NOMO-1 treated with dmso at 0.1 percent for 144 hours (cell line): ENCODE results near the gene RNU1-1.
"Not testable (repeated sequence)": the region's sequence is repeated elsewhere in the genome, so short reads cannot be mapped to it uniquely, and the experiment has no call there.

Experiments
- DNase-seq: peaks from one replicate; lab custom pipeline; 2025; ENCODE audit not compliant: unreplicated experiment; lab: John Stamatoyannopoulos, UW

The RNU1-1 gene

GRCh38 chr1:16514107-16515055, at the start of gene RNU1-1:
TSS of gene RNU1-1 (minus strand) at chr1:16514285.
- peak; percentile 32 for DNase-seq

- not testable (repeated sequence) for DNase-seq
Observed at GRCh38 chr1:16561035-16561434, 47.0 kb upstream of the RNU1-1 start.

GRCh38 chr1:16560498-16560897, 46.4 kb upstream of the RNU1-1 start:
- DNase-seq: not testable (repeated sequence)

- DNase-seq: not testable (repeated sequence)
Observed at GRCh38 chr1:16559688-16560087, 45.6 kb upstream of the RNU1-1 start.

GRCh38 chr1:16557034-16557433, 42.9 kb upstream of the RNU1-1 start:
- not testable (repeated sequence) for DNase-seq

- DNase-seq: not testable (repeated sequence)
Observed at GRCh38 chr1:16553244-16553643, 39.2 kb upstream of the RNU1-1 start.

GRCh38 chr1:16550212-16550918, 36.3 kb upstream of the RNU1-1 start:
- DNase-seq: not testable (repeated sequence)

GRCh38 chr1:16549545-16549944, 35.5 kb upstream of the RNU1-1 start:
- DNase-seq: not testable (repeated sequence)

- not testable (repeated sequence) for DNase-seq
Observed at GRCh38 chr1:16547502-16548241, 33.6 kb upstream of the RNU1-1 start.

GRCh38 chr1:16545682-16546095, 31.6 kb upstream of the RNU1-1 start:
- not testable (repeated sequence) for DNase-seq

- DNase-seq: not testable (repeated sequence)
Observed at GRCh38 chr1:16540421-16540893, 26.4 kb upstream of the RNU1-1 start.

- DNase-seq: not testable (repeated sequence)
Observed at GRCh38 chr1:16537528-16537927, 23.4 kb upstream of the RNU1-1 start.

GRCh38 chr1:16536796-16537195, 22.7 kb upstream of the RNU1-1 start:
- not testable (repeated sequence) for DNase-seq

GRCh38 chr1:16535898-16536297, 21.8 kb upstream of the RNU1-1 start:
- DNase-seq: not testable (repeated sequence)

- DNase-seq: not testable (repeated sequence)
Observed at GRCh38 chr1:16535487-16535886, 21.4 kb upstream of the RNU1-1 start.

- DNase-seq: not testable (repeated sequence)
Observed at GRCh38 chr1:16534829-16535456, 20.9 kb upstream of the RNU1-1 start.

- not testable (repeated sequence) for DNase-seq
Observed at GRCh38 chr1:16534239-16534828, 20.2 kb upstream of the RNU1-1 start.

GRCh38 chr1:16532235-16532991, 18.3 kb upstream of the RNU1-1 start:
- not testable (repeated sequence) for DNase-seq

GRCh38 chr1:16528338-16528737, 14.3 kb upstream of the RNU1-1 start:
- not testable (repeated sequence) for DNase-seq
